Measurements from ENCODE around the gene KCND3.

DNA sequence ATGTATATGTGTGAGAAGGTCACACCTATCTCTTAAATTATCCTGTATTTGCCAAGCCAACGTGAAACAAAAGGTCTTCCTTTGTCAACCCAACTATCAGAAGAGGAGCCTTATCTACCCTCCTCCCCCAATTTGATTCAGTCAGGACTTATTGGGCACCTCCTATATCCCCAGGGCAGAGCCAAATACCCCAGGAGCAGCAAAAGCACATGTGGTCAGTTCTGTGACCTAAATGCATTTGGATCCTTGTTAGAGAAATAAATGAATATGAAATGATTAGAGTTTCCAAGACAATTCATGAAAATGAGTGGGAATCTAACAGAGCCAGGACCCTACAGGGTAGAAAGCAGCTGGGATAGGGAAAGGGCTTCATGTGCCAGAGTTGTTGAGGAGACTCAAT, 37.0 kb upstream of the KCND3 start:
- TF ChIP-seq POLR2A (IDR thresholded peaks at IDR 0.05) = no peak
- TF ChIP-seq, protein P1, sequence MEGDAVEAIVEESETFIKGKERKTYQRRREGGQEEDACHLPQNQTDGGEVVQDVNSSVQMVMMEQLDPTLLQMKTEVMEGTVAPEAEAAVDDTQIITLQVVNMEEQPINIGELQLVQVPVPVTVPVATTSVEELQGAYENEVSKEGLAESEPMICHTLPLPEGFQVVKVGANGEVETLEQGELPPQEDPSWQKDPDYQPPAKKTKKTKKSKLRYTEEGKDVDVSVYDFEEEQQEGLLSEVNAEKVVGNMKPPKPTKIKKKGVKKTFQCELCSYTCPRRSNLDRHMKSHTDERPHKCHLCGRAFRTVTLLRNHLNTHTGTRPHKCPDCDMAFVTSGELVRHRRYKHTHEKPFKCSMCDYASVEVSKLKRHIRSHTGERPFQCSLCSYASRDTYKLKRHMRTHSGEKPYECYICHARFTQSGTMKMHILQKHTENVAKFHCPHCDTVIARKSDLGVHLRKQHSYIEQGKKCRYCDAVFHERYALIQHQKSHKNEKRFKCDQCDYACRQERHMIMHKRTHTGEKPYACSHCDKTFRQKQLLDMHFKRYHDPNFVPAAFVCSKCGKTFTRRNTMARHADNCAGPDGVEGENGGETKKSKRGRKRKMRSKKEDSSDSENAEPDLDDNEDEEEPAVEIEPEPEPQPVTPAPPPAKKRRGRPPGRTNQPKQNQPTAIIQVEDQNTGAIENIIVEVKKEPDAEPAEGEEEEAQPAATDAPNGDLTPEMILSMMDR (IDR thresholded peaks at IDR 0.05) = no peak

Measured in tibial nerve (tissue), 3 donors.